Activated CD8-positive, alpha-beta memory T cell treated with anti-CD3 and anti-CD28 coated beads, Interleukin-2, amount 10 ng/mL, durations not matched to agents 7 days and 5 days (primary cell): Measurements from ENCODE around the gene TNS4. TPM values are rescaled to one million over a fixed set of nuclear protein-coding genes. Genes with fewer than 3 reads are reported as not detected.

ENCODE experiments used
- ATAC-seq: fragments of 150-1000 bp; cut with Tn5 transposase; one replicate; pipeline ENCODE4 v1.10.0; 2021; ENCODE audit warnings: moderate library complexity
- CTCF ChIA-PET: fragments of 350-600 bp; sonication (Branson Sonifier 250); formaldehyde crosslinking; loops from one replicate; lab custom pipeline; 2021; ENCODE audit warnings: antibody characterized with exemption; lab: Charles Lee
- DNase-seq: peaks from one replicate; pipeline ENCODE4 v3.0.0-alpha.2; 2020
- H3K27ac Mint-ChIP-seq: one replicate; pipeline ENCODE4 v1.8.0; 2021; ENCODE audit warnings: mild to moderate bottlenecking, mixed read lengths
- H3K27me3 Mint-ChIP-seq: one replicate; pipeline ENCODE4 v1.8.0; 2021; ENCODE audit warnings: mixed read lengths
- H3K36me3 Mint-ChIP-seq: one replicate; pipeline ENCODE4 v1.8.0; 2021; ENCODE audit warnings: mild to moderate bottlenecking, mixed read lengths
- H3K4me1 Mint-ChIP-seq: one replicate; pipeline ENCODE4 v1.8.0; 2021; ENCODE audit warnings: mixed read lengths
- H3K4me3 Mint-ChIP-seq: one replicate; pipeline ENCODE4 v1.8.0; 2021; ENCODE audit warnings: mild to moderate bottlenecking, moderate library complexity, mixed read lengths
- H3K9me3 Mint-ChIP-seq: one replicate; pipeline ENCODE4 v1.8.0; 2022; ENCODE audit warnings: low read depth, mixed read lengths
- total RNA-seq, 2 experiments: library from RNA; stranded (reverse); gene quantifications; one replicate each; pipeline ENCODE4 v1.2.3, GENCODE V29; 2021

The TNS4 gene
- total RNA-seq, 2 experiments from 2014 or later = 4.2 to 5.8 TPM

DNA sequence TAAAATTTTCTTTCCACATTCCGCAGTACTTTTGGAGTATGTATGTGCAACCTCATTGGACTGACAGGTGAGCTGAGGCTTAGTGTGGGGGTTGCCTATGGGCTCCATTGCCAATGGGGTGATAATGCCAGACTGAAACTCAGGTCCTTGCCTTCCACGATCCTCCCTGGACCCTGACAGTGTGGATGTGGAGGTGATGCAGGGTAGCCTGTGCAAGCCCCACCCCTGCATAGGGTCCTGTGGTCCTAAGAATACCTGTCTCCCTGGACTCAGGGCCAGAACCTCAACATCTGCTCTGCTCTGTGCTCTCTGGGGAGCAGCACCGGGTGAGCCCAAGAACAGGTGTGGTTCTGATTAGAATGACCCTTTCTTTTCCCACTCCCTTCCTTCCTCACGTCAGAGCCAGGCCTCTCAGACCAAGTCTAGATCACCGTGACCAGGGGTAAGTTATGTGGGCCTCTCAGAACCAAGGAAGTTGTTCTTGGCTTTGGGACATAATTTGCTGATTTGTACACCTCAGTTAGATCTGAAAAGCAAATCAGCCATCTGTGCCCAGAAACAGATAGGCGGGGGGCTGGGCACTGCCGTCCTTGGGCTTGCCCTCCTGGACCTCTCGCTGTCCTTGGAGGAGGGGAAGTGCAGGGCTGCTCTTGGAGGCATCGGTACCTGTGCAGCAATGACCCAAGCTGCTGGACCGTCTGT lies 8.4 kb upstream of the TNS4 start:
- no peaks in the 10 kb centered on the region for H3K9me3 Mint-ChIP-seq
- DNase-seq (no peak), ATAC-seq (no peak)
- peaks cover 24% of the 10 kb centered on the region for H3K27me3 Mint-ChIP-seq
- peaks cover 12% of the 10 kb centered on the region for H3K4me1 Mint-ChIP-seq
- H3K4me3 Mint-ChIP-seq = no peak overlapping the region
- CTCF ChIA-PET = no interaction called here
- no peak overlapping the region for H3K27ac Mint-ChIP-seq
- peaks cover 3% of the 10 kb centered on the region for H3K36me3 Mint-ChIP-seq

- DNase-seq = no peak
- Mint-ChIP-seq H3K4me3 (no peak overlapping the region), H3K36me3 (no peaks in the 10 kb centered on the region), H3K27me3 (peaks cover 10% of the 10 kb centered on the region), H3K27ac (no peak overlapping the region), H3K9me3 (no peaks in the 10 kb centered on the region), H3K4me1 (no peaks in the 10 kb centered on the region)
- ATAC-seq = no peak
- CTCF ChIA-PET = interaction anchor here (0.9 to 1.5 kb wide), 2 partner anchors 13 to 19 kb away, joined by 3 read pairs; no protein-coding TSS in a partner anchor
Observed at GRCh38 chr17:40506786-40507185, 5.4 kb upstream of the TNS4 start.

DNA sequence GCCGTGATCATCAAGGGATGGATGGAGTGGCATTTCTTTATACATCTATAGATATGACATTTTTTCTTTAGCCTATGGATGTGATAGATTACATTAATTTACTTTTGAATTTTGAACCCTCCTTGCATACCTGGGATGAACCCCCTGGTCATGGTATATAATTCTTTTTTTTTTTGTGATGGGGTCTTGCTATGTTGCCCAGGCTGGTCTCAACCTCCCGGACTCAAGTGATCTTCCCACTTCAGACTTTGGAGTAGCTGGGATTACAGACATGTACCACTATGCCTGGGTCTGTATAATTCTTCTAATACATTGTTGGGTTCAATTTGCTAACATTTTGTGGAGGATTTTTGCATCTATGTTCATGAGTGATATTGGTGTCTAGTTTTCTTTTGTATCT lies 1.7 kb upstream of the TNS4 start:
- no peak overlapping the region for H3K4me3 Mint-ChIP-seq
- H3K27ac Mint-ChIP-seq = no peak overlapping the region
- CTCF ChIA-PET = interaction anchor here (1.6 kb wide), 1 partner anchor 23 kb away, joined by 4 read pairs; no protein-coding TSS in a partner anchor
- DNase-seq (no peak), ATAC-seq (no peak)
- peaks cover 9% of the 10 kb centered on the region for H3K27me3 Mint-ChIP-seq
- no peaks in the 10 kb centered on the region for H3K36me3 Mint-ChIP-seq
- no peaks in the 10 kb centered on the region for H3K4me1 Mint-ChIP-seq
- no peaks in the 10 kb centered on the region for H3K9me3 Mint-ChIP-seq

GRCh38 chr17:40502716-40503115 lies 1.3 kb upstream of the TNS4 start:
- no peaks in the 10 kb centered on the region for H3K4me1 Mint-ChIP-seq
- peaks cover 9% of the 10 kb centered on the region for H3K27me3 Mint-ChIP-seq
- H3K9me3 Mint-ChIP-seq = no peaks in the 10 kb centered on the region
- CTCF ChIA-PET = interaction anchor here (1.0 to 1.6 kb wide), 2 partner anchors 9 to 23 kb away, joined by 3 to 4 read pairs; no protein-coding TSS in a partner anchor
- ATAC-seq (no peak), DNase-seq (no peak)
- no peak overlapping the region for H3K27ac Mint-ChIP-seq
- no peaks in the 10 kb centered on the region for H3K36me3 Mint-ChIP-seq
- no peak overlapping the region for H3K4me3 Mint-ChIP-seq

- H3K27me3 Mint-ChIP-seq = peaks cover 12% of the 10 kb centered on the region
- H3K27ac Mint-ChIP-seq = no peak overlapping the region
- no peaks in the 10 kb centered on the region for H3K9me3 Mint-ChIP-seq
- DNase-seq (no peak), ATAC-seq (no peak)
- H3K36me3 Mint-ChIP-seq = no peaks in the 10 kb centered on the region
- H3K4me3 Mint-ChIP-seq = no peak overlapping the region
- H3K4me1 Mint-ChIP-seq = no peaks in the 10 kb centered on the region
- CTCF ChIA-PET = interaction anchor here (1.2 kb wide), 1 partner anchor 10 kb away, joined by 3 read pairs; no protein-coding TSS in a partner anchor
Observed at GRCh38 chr17:40500709-40501108, 714 bp downstream of the TNS4 start.

DNA sequence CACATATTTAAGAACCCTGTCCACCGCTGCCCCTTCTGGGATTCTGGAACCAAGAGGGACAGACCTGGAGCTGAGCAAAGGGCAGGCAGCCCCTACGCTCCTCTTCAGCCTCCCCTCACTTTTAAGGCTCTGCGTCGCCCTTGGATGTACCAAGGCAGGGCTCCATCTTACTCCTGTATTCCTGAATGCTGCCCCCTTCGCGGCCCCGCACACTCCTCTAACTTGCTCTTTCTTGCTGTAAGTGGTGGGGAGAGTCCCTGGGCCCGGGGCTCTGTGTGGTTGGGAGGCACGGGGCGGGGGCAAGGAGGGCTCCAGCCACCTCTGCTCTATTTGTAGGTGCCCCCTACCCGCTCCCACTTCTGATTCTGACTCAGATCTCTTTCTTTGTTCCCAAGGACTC lies 1.2 kb downstream of the TNS4 start:
- no peaks in the 10 kb centered on the region for H3K36me3 Mint-ChIP-seq
- peaks cover 10% of the 10 kb centered on the region for H3K27me3 Mint-ChIP-seq
- ATAC-seq (no peak), DNase-seq (no peak)
- no peak overlapping the region for H3K27ac Mint-ChIP-seq
- CTCF ChIA-PET = no interaction called here
- H3K9me3 Mint-ChIP-seq = no peaks in the 10 kb centered on the region
- no peak overlapping the region for H3K4me3 Mint-ChIP-seq
- no peaks in the 10 kb centered on the region for H3K4me1 Mint-ChIP-seq

DNA sequence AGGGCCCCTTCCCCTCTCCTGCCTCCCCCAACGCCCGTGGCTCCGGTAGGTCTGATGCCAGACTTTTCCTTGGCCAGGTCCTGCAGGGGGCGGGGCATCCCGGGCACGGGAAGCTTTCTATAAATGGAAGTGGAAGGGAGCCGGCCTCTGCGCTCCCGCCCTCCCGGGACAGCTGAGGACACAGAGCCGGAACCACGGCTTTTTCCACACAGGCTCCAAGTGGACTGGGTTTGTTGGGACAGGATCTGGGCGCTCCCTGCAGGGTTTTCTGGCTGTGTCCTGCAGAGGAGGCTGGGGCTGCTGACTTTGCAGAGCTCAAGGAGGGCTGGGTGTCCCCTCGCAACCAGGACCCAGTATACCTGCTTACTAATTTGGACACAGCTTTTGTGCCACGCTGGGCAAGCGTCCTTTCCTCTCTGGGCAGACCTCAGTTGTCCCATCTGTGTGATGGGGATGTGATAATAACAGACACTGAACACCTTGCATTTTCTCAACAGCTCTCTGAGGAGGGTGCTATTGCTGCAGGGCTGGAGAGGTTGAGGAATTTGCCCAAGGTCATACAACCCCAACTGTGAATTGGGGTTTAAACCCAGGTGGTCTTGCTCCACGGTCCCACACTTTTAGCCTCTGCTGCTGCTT lies 1.8 kb downstream of the TNS4 start:
- no peak for DNase-seq
- ATAC-seq = no peak

DNA sequence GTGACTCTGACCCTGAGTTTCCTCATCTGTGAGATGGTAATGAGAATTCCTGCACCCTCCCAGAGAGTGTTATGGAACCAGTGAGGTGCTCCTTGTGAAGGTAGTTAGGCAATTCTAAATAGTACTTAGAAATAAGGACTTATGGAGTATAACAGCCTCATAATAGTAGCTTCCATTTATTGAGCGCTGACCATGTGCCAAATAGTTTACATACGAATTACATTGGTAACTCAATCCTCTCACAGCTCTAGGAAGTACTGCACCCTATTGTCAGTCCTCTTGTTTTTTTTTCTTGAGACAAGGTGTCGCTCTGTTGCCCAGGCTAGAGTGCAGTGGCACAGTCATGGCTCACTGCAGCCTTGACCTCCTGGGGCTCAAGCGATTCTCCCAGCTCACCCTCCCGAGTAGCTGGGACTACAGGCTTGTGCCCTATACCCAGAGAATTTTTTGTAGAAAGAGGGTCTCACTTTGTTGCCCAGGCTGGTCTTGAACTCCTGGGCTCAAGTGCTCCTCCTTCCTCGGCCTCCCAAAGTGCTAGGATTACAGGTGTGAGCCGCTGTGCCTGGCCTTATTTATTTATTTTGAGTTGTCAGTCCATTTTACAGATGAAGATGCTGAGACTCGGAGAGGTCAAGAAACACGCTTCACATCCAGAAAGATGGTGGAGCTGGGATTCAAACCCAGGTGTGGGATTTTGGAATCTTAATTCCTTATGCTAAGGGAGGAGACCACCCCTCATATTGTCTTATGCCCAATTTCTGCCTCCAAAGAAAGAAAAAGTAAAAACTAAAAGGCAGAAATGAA lies 2.9 kb downstream of the TNS4 start:
- Mint-ChIP-seq H3K36me3 (no peaks in the 10 kb centered on the region), H3K4me3 (no peak overlapping the region)

More for the DNA sequence above, 1.8 kb downstream of the TNS4 start:
- no peak overlapping the region for H3K27ac Mint-ChIP-seq
- H3K9me3 Mint-ChIP-seq = no peaks in the 10 kb centered on the region
- H3K27me3 Mint-ChIP-seq = peaks cover 8% of the 10 kb centered on the region
- CTCF ChIA-PET = no interaction called here
- no peaks in the 10 kb centered on the region for H3K4me1 Mint-ChIP-seq
- no peaks in the 10 kb centered on the region for H3K36me3 Mint-ChIP-seq
- H3K4me3 Mint-ChIP-seq = no peak overlapping the region

GRCh38 chr17:40497695-40498094 lies 3.7 kb downstream of the TNS4 start:
- ATAC-seq (no peak), DNase-seq (no peak)
- H3K4me1 Mint-ChIP-seq = no peaks in the 10 kb centered on the region
- no peak overlapping the region for H3K4me3 Mint-ChIP-seq
- H3K36me3 Mint-ChIP-seq = no peaks in the 10 kb centered on the region
- H3K9me3 Mint-ChIP-seq = no peaks in the 10 kb centered on the region
- H3K27ac Mint-ChIP-seq = no peak overlapping the region
- CTCF ChIA-PET = interaction anchor here (0.6 to 1.1 kb wide), 2 partner anchors 22 to 43 kb away, joined by 3 to 4 read pairs; no protein-coding TSS in a partner anchor
- H3K27me3 Mint-ChIP-seq = peaks cover 8% of the 10 kb centered on the region

More for the DNA sequence above, 2.9 kb downstream of the TNS4 start:
- Mint-ChIP-seq H3K9me3 (no peaks in the 10 kb centered on the region), H3K27me3 (peaks cover 8% of the 10 kb centered on the region), H3K27ac (no peak overlapping the region), H3K4me1 (no peaks in the 10 kb centered on the region)
- CTCF ChIA-PET = interaction anchor here (1.1 kb wide), 1 partner anchor 22 kb away, joined by 4 read pairs; no protein-coding TSS in a partner anchor
- ATAC-seq (no peak), DNase-seq (no peak)

- CTCF ChIA-PET = interaction anchor here (0.6 to 1.1 kb wide), 2 partner anchors 21 to 43 kb away, joined by 3 to 4 read pairs; no protein-coding TSS in a partner anchor
- no peak for DNase-seq
- Mint-ChIP-seq H3K36me3 (no peaks in the 10 kb centered on the region), H3K27me3 (peaks cover 8% of the 10 kb centered on the region), H3K4me3 (no peak overlapping the region), H3K9me3 (no peaks in the 10 kb centered on the region), H3K4me1 (no peaks in the 10 kb centered on the region), H3K27ac (no peak overlapping the region)
- no peak for ATAC-seq
Observed at GRCh38 chr17:40496634-40497420, 4.6 kb downstream of the TNS4 start.

DNA sequence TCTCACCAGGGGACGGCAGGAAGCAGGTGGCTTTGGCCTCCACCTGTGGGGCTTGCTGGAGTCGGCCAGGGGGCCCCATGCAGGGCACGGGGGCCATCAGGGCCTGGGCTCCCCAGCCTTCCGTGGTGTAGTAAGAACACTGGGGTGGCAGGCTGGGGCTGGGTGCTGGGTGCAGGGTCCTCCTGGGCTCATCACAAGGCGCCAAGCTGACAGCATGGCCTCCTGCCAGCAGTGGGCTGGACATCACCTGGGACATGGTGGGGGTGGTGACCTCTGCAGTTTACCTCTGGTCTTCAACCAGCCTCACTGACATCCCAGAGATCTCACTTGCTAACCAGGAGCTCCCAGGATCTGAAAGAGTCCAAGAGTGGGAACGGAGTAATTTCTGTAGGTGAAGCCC lies 5.3 kb downstream of the TNS4 start:
- peaks cover 8% of the 10 kb centered on the region for H3K27me3 Mint-ChIP-seq
- no peak overlapping the region for H3K27ac Mint-ChIP-seq
- no peak for ATAC-seq
- H3K36me3 Mint-ChIP-seq = no peaks in the 10 kb centered on the region
- no peaks in the 10 kb centered on the region for H3K9me3 Mint-ChIP-seq
- no peak for DNase-seq
- no peaks in the 10 kb centered on the region for H3K4me1 Mint-ChIP-seq
- no peak overlapping the region for H3K4me3 Mint-ChIP-seq
- CTCF ChIA-PET = interaction anchor here (1.2 to 1.3 kb wide), 2 partner anchors 9 to 37 kb away, joined by 3 to 4 read pairs; no protein-coding TSS in a partner anchor

- Mint-ChIP-seq H3K9me3 (no peaks in the 10 kb centered on the region), H3K4me1 (peaks cover 2% of the 10 kb centered on the region), H3K36me3 (no peaks in the 10 kb centered on the region), H3K27me3 (peaks cover 4% of the 10 kb centered on the region), H3K27ac (no peak overlapping the region), H3K4me3 (no peak overlapping the region)
- ATAC-seq (no peak), DNase-seq (no peak)
- CTCF ChIA-PET = interaction anchor here (1.2 to 2.1 kb wide), 5 partner anchors 8 to 38 kb away, joined by 3 to 6 read pairs (median 4); no protein-coding TSS in a partner anchor
Observed at GRCh38 chr17:40495140-40495539, 6.3 kb downstream of the TNS4 start.
